Measurements from ENCODE around the gene TINAGL1.
"Not testable (repeated sequence)": the region's sequence is repeated elsewhere in the genome, so short reads cannot be mapped to it uniquely, and the experiment has no call there.

Gene TINAGL1

DNA sequence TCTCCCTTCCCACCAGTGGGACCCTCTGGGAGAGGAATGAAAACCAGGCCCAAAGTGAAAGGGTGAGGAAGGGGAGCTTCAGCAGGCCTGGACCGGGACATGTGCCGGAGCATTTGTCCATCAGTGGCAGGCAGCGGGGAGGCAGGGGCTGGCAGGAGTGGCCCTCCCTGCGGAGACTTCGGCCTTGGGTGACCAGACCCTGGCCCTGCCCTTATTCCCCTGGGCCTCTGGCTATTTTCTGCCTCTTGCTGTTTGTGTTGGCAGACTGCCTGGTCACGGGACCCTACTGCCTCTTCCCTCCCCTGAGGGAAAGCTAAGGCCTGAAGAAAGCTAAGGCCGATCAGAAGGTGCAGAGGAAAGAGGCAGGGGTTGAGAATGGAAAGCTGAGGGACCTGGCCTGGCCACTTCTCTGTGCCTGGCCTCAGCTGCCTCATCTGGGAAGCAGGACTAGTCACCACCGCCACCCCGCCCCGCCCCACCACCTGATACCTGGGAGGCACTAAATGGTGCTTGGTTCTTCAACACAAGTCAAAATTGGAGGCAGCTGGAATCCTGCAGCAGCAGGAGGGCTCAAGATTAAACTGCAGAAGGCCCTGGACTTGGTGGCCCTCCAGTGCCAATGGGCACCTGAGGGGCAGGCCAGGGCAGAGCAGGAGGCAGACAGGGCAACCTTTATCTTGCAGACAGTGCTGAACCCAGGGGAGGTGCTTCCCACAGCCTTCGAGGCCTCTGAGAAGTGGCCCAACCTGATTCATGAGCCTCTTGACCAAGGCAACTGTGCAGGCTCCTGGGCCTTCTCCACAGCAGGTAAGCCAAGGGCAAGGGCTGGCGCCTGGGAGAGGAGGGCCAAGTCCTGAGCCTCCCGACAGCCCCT is 7.9 kb downstream of the TINAGL1 start:
- DNase-seq (ENCODE audit: low read depth in 3 of 3): no peak

DNA sequence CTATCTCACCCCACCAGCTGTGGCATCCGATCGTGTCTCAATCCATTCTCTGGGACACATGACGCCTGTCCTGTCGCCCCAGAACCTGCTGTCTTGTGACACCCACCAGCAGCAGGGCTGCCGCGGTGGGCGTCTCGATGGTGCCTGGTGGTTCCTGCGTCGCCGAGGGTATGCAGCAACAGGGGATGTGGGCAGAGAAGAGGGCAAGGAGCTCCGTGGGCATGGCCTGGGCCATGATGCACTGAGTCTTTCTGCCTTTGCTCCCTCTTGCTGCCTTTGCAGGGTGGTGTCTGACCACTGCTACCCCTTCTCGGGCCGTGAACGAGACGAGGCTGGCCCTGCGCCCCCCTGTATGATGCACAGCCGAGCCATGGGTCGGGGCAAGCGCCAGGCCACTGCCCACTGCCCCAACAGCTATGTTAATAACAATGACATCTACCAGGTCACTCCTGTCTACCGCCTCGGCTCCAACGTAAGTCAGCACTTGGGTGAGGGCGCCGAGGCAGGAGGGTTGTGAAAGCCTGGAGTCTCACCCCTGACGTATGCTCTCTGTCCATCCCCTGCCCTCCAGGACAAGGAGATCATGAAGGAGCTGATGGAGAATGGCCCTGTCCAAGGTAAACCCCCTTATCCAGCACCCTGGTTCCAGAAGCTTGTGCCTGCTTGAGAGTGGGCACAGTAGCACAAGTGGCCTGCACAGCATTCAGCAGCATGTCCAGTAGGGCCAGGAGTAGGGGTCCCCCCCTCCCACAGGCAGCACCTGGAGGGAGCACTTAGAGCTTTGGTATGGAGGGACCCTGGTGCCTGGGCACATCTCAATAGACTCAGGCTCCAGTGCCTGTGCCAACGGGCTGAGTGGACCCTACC is 8.8 kb downstream of the TINAGL1 start:
- DNase-seq (ENCODE audit: low read depth in 3 of 3): no peak

DNA sequence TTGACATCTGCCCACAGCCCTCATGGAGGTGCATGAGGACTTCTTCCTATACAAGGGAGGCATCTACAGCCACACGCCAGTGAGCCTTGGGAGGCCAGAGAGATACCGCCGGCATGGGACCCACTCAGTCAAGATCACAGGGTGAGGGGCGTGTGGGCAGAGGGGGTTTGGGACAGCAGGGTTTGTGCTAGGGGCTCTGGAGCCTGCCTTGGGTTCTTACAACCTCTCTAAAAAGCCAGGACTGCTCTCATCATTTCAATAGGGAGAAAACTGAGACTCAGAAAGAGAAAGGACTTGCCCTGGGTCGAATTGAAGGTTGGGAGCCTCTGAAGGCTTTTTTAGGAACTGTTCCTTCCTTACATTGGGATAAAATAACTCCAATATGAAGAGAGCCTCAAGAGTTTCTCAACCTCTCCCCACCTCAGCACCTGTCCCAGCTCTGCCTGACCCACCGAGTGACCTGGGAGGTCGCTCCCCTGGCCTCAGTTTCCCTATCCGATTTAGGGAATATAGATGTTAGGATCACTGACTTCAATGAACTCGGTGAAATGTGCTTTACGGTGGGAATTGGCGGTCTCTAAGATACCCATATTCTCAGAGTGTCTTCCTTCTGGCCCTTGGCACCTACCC is 9.5 kb downstream of the TINAGL1 start:
- no peak for DNase-seq (ENCODE audit: low read depth in 3 of 3)

- no peak for DNase-seq (ENCODE audit: low read depth in 3 of 3)
Observed at GRCh38 chr1:31586376-31587327, 10.3 kb downstream of the TINAGL1 start.

- not testable (repeated sequence) for DNase-seq (ENCODE audit: low read depth in 3 of 3)
Observed at GRCh38 chr1:31587328-31587699, 11.0 kb downstream of the TINAGL1 start.

DNA sequence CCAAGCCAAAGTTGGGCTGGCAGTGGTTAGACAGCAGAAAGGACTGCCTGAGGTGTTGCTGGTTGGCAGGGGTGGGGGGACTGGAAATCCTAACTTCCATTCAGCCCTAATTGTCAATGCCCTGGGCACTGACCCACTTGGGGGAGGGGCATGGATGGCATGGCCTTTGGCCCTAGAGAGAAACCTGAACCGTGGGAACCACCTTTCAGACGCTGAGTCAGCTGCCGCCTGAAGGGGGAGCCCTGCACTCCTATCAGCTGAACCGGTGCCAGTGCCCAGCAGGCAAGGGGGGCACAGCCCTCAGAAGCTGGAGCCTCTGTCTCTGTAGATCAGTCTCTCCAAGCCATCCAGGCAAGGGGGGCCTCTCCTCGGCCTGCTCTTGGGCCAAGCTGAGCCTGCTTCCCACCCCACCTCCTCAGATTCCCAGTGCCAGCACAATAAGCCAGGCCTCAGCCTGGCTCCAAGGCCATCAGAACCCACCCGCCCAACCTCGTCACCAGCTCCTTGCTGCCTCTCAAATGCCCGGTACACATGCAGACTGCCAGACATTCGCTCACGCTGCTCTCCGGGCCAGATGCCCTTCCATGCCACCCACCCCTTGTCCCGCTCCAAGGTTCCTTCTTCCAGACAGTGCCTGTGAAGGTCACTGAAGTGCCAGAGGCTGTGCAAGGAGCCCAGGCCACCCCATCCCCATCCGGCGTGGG is 11.6 kb downstream of the TINAGL1 start:
- peak; percentile 8 to 54 (median 9) for DNase-seq (ENCODE audit: low read depth in 3 of 3)

GRCh38 chr1:31588751-31589515 is 12.6 kb downstream of the TINAGL1 start:
- no peak for DNase-seq (ENCODE audit: low read depth in 3 of 3)

DNA sequence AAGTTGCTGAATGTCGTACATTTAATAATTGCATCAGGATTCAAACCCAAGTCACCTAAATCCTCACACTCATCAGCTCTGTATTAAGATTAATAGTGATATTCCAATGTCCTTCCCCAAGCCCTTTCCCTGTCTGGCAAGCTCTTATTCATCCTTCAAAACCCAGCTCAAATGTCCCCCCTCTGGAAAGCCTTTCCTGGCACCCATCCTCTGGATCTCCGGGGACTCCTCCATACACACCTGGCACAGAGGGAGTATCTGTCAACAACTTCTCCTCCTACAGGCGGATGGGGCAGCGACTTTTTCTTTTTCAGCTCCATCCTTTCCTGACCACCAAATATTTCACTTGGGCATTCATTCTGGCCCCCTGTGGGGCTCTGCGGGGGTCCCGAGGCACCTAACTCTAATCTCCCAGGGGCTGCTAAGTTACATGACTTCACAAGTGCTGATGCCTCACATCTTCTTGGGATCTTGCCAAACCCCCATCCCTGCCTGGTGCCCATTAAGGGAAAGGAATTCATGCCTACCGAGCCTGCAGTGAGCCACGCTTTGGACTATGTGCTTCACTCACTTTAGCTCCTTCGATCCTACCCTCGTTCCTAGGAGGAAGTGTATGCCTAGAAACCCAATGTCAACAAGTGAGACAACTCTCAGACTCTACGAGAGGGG is 15.2 kb downstream of the TINAGL1 start:
- DNase-seq (ENCODE audit: low read depth in 3 of 3): no peak

DNA sequence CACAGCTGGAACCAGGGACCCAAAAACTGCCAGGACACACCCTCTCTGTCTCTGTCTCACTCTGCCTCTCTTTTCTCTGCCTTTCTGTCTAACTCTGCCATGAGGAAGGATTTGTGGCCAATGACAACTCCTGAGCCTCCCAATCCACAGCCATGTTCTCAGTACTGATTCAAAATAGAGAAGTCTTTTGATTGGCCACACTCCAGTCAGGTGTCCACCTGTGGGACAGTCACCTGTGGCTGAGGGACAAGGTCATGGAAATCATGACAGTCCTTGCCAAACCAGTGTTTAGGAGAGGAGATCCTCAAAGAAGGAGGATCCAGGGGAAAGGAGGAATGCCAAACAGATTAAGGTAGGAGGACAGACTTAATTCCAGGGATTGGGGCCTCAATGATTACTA is 15.8 kb downstream of the TINAGL1 start:
- no peak for DNase-seq (ENCODE audit: low read depth in 3 of 3)

- DNase-seq (ENCODE audit: low read depth in 3 of 3): no peak
Observed at GRCh38 chr1:31593136-31593665, 16.9 kb downstream of the TINAGL1 start.

GRCh38 chr1:31593770-31594632 is 17.7 kb downstream of the TINAGL1 start:
- DNase-seq (ENCODE audit: low read depth in 3 of 3): peak; percentile 13 to 65 (median 41)

DNA sequence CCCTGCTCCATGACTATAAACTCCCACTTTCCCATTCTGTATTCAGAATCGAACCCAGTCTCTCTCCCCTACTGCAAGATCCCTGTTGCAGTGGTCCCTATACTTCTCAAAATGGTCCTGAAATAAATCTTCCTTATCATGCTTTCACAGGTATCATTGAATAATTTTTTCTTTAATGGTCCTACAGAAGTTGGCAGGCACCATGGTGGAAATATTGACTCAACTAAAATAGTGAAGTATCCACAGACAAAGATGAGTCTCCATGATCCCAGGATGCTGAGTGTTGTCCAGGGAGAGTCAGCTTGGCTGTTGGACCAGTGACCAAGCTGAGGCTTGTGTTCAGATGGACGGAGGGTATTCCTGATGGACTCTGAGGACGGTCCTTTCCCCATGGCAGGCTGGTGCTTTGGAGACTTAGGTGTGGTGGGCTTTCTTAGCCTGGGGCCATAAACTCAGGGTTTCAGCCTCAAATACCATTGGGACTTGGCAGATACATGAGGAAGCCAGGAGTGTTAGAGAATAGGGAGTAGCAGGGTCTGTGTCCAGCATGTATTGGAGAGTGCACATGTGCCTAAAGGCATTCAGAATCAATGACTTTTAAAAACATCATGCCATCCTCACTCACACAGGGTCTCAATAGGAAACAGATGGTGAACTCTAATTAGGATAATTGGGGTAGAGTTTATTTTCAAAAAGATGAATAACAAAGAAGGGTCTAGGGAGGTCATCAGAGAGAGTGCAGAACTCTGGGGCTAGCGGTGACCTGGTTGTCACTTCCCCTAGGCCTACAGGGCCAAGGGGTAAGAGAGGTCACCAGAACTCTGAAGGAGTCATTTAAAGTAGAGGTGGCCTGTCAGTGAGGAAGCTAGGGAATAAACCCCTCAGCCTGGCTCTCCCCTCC is 19.8 kb downstream of the TINAGL1 start:
- DNase-seq (ENCODE audit: low read depth in 3 of 3): no peak

DNA sequence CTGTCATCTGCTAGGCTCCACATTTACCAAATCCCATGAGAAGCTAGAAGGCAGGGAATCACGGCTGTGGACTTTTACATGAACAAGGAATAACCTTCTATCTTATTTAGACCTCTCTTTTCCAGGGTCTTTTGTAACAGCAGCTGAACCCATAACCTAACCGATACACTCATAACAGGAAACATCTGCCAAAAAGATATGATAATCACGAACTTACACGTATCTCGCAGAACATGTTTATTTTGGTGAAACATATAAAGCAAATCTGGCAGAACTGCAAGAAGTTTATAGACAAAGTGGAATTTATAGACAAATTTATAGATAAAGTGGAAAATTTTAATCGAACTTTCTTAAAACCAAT is 20.4 kb downstream of the TINAGL1 start:
- no peak for DNase-seq (ENCODE audit: low read depth in 3 of 3)

- DNase-seq (ENCODE audit: low read depth in 3 of 3): no peak
Observed at GRCh38 chr1:31598980-31599379, 22.7 kb downstream of the TINAGL1 start.

DNA sequence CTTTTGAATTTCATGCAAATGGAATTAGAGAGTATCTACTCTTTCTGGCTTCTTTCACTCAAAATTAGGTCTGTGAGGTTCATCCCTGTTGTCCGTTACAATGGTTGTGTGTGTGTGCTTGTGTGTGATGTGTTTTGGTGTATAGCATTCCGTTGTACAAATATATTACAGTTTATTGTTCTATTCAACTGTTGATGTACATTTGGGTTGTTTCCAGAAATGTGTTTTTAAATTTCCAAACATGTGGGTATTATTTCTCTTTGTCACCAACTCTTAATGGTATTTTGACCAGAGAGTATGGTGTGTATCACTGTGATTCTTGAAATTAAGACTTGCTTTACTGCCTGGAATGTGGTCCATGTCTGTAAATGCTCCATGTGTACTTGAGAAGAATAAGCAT is 24.3 kb downstream of the TINAGL1 start:
- no peak for DNase-seq (ENCODE audit: low read depth in 3 of 3)

GRCh38 chr1:31602081-31602480 is 25.8 kb downstream of the TINAGL1 start:
- no peak for DNase-seq (ENCODE audit: low read depth in 3 of 3)

DNA sequence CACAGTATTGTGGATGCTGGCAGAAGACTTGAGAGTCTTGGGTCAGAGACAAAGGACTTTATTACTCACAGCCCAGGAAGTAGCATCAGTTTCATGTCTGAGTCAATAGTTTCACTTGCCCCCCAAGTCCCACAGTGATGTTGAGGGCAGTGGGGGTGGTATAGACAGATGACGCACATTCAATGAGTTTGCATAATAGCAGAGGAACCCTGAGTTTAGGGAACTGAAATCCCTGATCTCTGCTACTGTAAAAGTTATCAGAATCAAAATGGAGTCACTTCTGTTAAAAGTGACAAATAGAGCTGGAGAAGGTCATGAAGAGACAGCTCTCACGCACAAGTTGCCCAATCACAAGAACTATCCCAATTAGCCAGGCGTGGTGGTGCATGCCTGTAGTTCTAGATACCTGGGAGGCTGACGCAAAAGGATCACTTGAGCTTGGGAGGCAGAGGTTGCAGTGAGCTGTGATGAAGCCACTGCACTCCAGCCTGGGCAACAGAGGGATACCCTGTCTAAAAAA is 29.7 kb downstream of the TINAGL1 start:
- peak in 2 of 3 experiments; percentile 13 to 28 for DNase-seq (ENCODE audit: low read depth in 3 of 3)

Data from stimulated activated CD4-positive, alpha-beta T cell treated with anti-CD3 and anti-CD28 coated beads, TNF-alpha, amount 100 ng/mL, for 24 hours (primary cell).